Measurements from ENCODE around the gene PROCA1.

Gene PROCA1

DNA sequence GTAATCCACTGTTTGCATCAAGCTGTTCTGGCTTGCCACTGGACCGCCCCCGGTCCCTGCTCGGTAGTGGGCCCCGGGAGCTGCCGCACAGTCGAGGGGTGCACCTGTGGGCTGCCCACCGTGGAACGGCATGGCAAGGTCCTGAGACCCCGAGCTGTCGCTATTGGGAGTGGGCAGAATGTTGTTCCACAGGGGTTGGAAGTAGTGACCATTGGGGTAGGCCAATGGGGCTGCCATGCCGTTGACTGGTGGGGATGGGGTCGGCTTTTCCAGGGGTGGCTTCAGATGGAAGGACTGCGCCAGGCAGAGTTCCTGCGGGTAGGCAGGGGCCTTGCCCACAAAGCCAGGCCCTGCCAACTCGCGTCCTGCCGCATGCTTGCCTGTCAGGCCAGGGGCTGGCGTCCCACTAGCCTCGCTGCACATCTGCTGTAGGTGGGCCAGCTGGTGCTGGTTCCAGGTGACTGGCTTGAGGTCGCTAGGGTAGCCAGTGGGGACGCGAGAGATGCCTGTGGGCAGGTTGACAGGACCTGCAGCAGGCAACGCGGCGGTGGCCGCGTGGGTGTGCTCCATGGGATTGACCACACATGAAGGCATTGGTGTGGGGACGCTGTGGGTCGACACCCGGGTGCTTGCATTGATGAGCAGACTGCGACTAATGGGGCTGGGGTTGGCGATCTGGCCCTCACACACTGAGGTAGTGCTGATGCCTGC, 46.9 kb upstream of the PROCA1 start:
- Histone ChIP-seq H3K4me2 (ENCODE audit: low read depth, low read length, poor library complexity, severe bottlenecking) (no peak overlapping the region), H3K9me3 (ENCODE audit: insufficient read depth, low read depth, low read length) (no peaks in the 10 kb centered on the region), H3K36me3 (ENCODE audit: insufficient read depth, low read length) (peaks cover 59% of the 10 kb centered on the region; the same call in 1 of the 2 replicates), H3K27me3 (ENCODE audit: insufficient read depth, low read length, poor library complexity, severe bottlenecking) (no peaks in the 10 kb centered on the region), H4K20me1 (ENCODE audit: insufficient read depth, low read length, poor library complexity, severe bottlenecking) (peaks cover 6% of the 10 kb centered on the region), H3K9me2 (replicated peaks; ENCODE audit: low read depth, low read length) (no peaks in the 10 kb centered on the region), H3K9ac (ENCODE audit: low read depth, low read length, poor library complexity, severe bottlenecking) (no peak overlapping the region), H3F3A (ENCODE audit: low read depth) (no peaks in the 10 kb centered on the region), H3K4me1 (ENCODE audit: insufficient read depth, low read length, poor library complexity, severe bottlenecking) (no peaks in the 10 kb centered on the region), H3K4me3 (ENCODE audit: low read length, poor library complexity, severe bottlenecking) (no peak overlapping the region), H3K79me2 (ENCODE audit: insufficient read depth, low read length) (0 out of 2 replicates have a peak, but pooled peaks cover 3% of the 10 kb centered on the region), H2AFZ (ENCODE audit: low read length) (no peak overlapping the region)
- TF ChIP-seq, protein P1, sequence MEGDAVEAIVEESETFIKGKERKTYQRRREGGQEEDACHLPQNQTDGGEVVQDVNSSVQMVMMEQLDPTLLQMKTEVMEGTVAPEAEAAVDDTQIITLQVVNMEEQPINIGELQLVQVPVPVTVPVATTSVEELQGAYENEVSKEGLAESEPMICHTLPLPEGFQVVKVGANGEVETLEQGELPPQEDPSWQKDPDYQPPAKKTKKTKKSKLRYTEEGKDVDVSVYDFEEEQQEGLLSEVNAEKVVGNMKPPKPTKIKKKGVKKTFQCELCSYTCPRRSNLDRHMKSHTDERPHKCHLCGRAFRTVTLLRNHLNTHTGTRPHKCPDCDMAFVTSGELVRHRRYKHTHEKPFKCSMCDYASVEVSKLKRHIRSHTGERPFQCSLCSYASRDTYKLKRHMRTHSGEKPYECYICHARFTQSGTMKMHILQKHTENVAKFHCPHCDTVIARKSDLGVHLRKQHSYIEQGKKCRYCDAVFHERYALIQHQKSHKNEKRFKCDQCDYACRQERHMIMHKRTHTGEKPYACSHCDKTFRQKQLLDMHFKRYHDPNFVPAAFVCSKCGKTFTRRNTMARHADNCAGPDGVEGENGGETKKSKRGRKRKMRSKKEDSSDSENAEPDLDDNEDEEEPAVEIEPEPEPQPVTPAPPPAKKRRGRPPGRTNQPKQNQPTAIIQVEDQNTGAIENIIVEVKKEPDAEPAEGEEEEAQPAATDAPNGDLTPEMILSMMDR (conservative IDR thresholded peaks at IDR 0.05; ENCODE audit: low read length): no peak
- no peak for TF ChIP-seq EZH2phosphoT487 (IDR thresholded peaks at IDR 0.05; ENCODE audit: borderline replicate concordance)

DNA sequence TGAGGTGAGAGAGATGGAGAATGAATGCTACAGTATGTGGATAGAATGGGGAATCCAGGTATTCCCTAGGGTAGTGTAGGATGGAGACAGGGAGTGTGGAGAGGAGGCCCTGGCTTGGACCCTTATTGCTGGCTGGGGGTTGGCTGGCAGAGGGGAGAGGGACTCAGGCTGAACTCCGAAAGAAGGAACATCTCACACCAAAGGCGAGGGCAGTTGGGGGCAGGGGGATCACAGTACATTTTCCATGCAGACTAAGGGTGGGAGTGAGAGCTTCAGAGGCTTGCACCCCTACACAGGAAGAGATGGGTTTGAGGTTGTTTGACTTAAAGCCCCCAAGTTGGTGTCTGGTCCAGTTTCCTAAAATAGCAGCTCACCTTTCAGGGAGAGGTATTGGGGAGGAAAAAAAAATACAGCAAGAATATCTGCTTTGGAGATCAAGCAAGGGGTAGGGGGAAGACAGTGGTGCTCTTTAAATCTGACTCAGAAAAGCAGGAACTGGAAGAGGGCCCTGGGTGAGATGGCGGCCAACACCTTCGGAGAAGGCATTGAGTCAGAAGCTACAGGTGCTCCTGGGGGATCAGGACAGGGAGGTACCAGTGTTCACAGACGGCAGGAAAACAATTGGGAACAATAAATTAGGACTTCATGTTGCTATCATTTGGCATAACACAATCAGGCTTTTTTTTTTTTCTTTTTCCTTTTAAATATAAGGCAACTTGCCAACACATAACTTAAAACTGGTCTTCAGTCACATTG, 44.5 kb upstream of the PROCA1 start:
- Histone ChIP-seq H3F3A (ENCODE audit: low read depth) (no peaks in the 10 kb centered on the region), H3K4me1 (ENCODE audit: insufficient read depth, low read length, poor library complexity, severe bottlenecking) (no peaks in the 10 kb centered on the region), H3K4me2 (ENCODE audit: low read depth, low read length, poor library complexity, severe bottlenecking) (no peak overlapping the region), H3K9me3 (ENCODE audit: insufficient read depth, low read depth, low read length) (no peaks in the 10 kb centered on the region), H2AFZ (ENCODE audit: low read length) (no peak overlapping the region), H3K79me2 (ENCODE audit: insufficient read depth, low read length) (no peaks in the 10 kb centered on the region), H3K4me3 (ENCODE audit: low read length, poor library complexity, severe bottlenecking) (no peak overlapping the region), H3K9ac (ENCODE audit: low read depth, low read length, poor library complexity, severe bottlenecking) (no peak overlapping the region), H3K9me2 (replicated peaks; ENCODE audit: low read depth, low read length) (no peaks in the 10 kb centered on the region), H3K27me3 (ENCODE audit: insufficient read depth, low read length, poor library complexity, severe bottlenecking) (no peaks in the 10 kb centered on the region), H4K20me1 (ENCODE audit: insufficient read depth, low read length, poor library complexity, severe bottlenecking) (no peaks in the 10 kb centered on the region), H3K36me3 (ENCODE audit: insufficient read depth, low read length) (peaks cover 43% of the 10 kb centered on the region; the same call in 1 of the 2 replicates)
- TF ChIP-seq, protein P1 (conservative IDR thresholded peaks at IDR 0.05; ENCODE audit: low read length): no peak
- TF ChIP-seq EZH2phosphoT487 (IDR thresholded peaks at IDR 0.05; ENCODE audit: borderline replicate concordance): no peak

DNA sequence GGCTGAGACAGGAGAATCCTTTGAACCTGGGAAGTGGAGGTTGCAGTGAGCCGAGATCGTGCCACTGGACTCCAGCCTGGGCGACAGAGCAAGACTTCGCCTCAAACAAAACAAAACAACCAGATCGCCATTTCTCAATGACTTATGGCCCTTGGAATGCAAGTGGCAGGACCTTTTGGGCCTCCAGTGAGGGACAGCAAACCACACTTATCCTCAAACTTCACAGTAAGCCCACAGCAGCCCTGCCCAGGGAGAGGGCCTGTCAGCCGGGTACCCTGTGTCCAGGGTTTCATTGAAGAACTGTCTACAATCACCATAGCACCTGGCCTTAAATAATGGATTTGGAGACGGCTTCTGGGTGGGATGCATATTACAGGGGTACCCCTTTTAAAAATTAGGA, 43.8 kb upstream of the PROCA1 start:
- Histone ChIP-seq H3K9ac (ENCODE audit: low read depth, low read length, poor library complexity, severe bottlenecking) (no peak overlapping the region), H3K79me2 (ENCODE audit: insufficient read depth, low read length) (no peaks in the 10 kb centered on the region), H4K20me1 (ENCODE audit: insufficient read depth, low read length, poor library complexity, severe bottlenecking) (peaks cover 3% of the 10 kb centered on the region), H3K4me3 (ENCODE audit: low read length, poor library complexity, severe bottlenecking) (no peak overlapping the region), H3K27me3 (ENCODE audit: insufficient read depth, low read length, poor library complexity, severe bottlenecking) (no peaks in the 10 kb centered on the region), H3K4me2 (ENCODE audit: low read depth, low read length, poor library complexity, severe bottlenecking) (no peak overlapping the region), H3K9me3 (ENCODE audit: insufficient read depth, low read depth, low read length) (no peaks in the 10 kb centered on the region), H2AFZ (ENCODE audit: low read length) (no peak overlapping the region), H3K36me3 (ENCODE audit: insufficient read depth, low read length) (peaks cover 36% of the 10 kb centered on the region; the same call in 1 of the 2 replicates), H3F3A (ENCODE audit: low read depth) (no peaks in the 10 kb centered on the region), H3K9me2 (replicated peaks; ENCODE audit: low read depth, low read length) (no peaks in the 10 kb centered on the region), H3K4me1 (ENCODE audit: insufficient read depth, low read length, poor library complexity, severe bottlenecking) (peaks cover under 1% of the 10 kb centered on the region)
- TF ChIP-seq, protein P1 (conservative IDR thresholded peaks at IDR 0.05; ENCODE audit: low read length): no peak
- TF ChIP-seq EZH2phosphoT487 (IDR thresholded peaks at IDR 0.05; ENCODE audit: borderline replicate concordance): no peak

Data from Loucy (cell line).